GM12875 (cell line): ENCODE results near the gene FRMD3.

Experiments used
- H3K4me3 ChIP-seq: one replicate; pipeline ENCODE4 v1.5.1; 2011; ENCODE audit warnings: low read depth, low read length, control low read depth
- CTCF ChIP-seq: IDR thresholded peaks from 2 replicates; pipeline ENCODE4 v1.5.1; 2011; ENCODE audit warnings: low read depth, mild to moderate bottlenecking, control low read depth, inconsistent platforms, low read length, moderate library complexity, borderline replicate concordance; ENCODE audit not compliant: insufficient read depth

Gene FRMD3

GRCh38 chr9:83433846-83434245 is 104.4 kb downstream of the FRMD3 start:
- TF ChIP-seq CTCF, result no peak

GRCh38 chr9:83432877-83433550 is 105.2 kb downstream of the FRMD3 start:
- TF ChIP-seq CTCF, result no peak
- H3K4me3 ChIP-seq, result no peak overlapping the region

More at GRCh38 chr9:83433846-83434245, 104.4 kb downstream of the FRMD3 start:
- H3K4me3 ChIP-seq, result no peak overlapping the region

GRCh38 chr9:83432104-83432627 is 106.0 kb downstream of the FRMD3 start:
- no peak overlapping the region for H3K4me3 ChIP-seq
- no peak for TF ChIP-seq CTCF

- no peak overlapping the region for H3K4me3 ChIP-seq
- no peak for TF ChIP-seq CTCF
These were observed 106.8 kb downstream of the FRMD3 start for GRCh38 chr9:83431101-83432060.

- H3K4me3 ChIP-seq, result no peak overlapping the region
- TF ChIP-seq CTCF, result no peak
These were observed 107.5 kb downstream of the FRMD3 start for GRCh38 chr9:83430681-83431080.

GRCh38 chr9:83429229-83429628 is 109.0 kb downstream of the FRMD3 start:
- H3K4me3 ChIP-seq, result no peak overlapping the region
- TF ChIP-seq CTCF, result no peak

GRCh38 chr9:83425240-83425639 is 113.0 kb downstream of the FRMD3 start:
- no peak overlapping the region for H3K4me3 ChIP-seq
- no peak for TF ChIP-seq CTCF
